GM21723 (cell line): ENCODE results near the gene CCL19.

Experiments
- ATAC-seq: cut with Tn5 transposase; IDR thresholded peaks from one replicate; pipeline ENCODE4 v1.9.1; 2021; ENCODE audit warnings: mild to moderate bottlenecking, moderate library complexity; ENCODE audit not compliant: unreplicated experiment

CCL19 gene

GRCh38 chr9:34664281-34665066 lies 26.6 kb downstream of the CCL19 start:
- ATAC-seq, result peak; percentile 53

GRCh38 chr9:34663303-34663605 lies 27.8 kb downstream of the CCL19 start:
- ATAC-seq, result no peak

GRCh38 chr9:34662526-34663302 lies 28.4 kb downstream of the CCL19 start, which contains the start of gene CCL27:
Gene CCL27 (minus strand): TSS chr9:34662657. CDS start chr9:34662633, 24 bp downstream.
- ATAC-seq, result no peak

- no peak for ATAC-seq
These were observed 31.4 kb downstream of the CCL19 start for GRCh38 chr9:34659592-34660253.

GRCh38 chr9:34658461-34658860 lies 32.6 kb downstream of the CCL19 start:
- ATAC-seq, result no peak

GRCh38 chr9:34656992-34657391 lies 34.1 kb downstream of the CCL19 start:
- no peak for ATAC-seq

- ATAC-seq, result no peak
These were observed 35.7 kb downstream of the CCL19 start for GRCh38 chr9:34655394-34655793.

GRCh38 chr9:34654323-34655051 lies 36.6 kb downstream of the CCL19 start:
- no peak for ATAC-seq

GRCh38 chr9:34653151-34654072 lies 37.7 kb downstream of the CCL19 start:
- ATAC-seq, result no peak

- no peak for ATAC-seq
These were observed 38.5 kb downstream of the CCL19 start for GRCh38 chr9:34652602-34653000.

- ATAC-seq, result peak; percentile 45
These were observed 39.0 kb downstream of the CCL19 start, which contains the start of gene IL11RA for GRCh38 chr9:34651876-34652601. Gene IL11RA (plus strand): TSS chr9:34652185. CDS start chr9:34655218, 3,033 bp downstream.

GRCh38 chr9:34651321-34651720 lies 39.8 kb downstream of the CCL19 start:
- no peak for ATAC-seq

GRCh38 chr9:34650816-34651215 lies 40.3 kb downstream of the CCL19 start:
- no peak for ATAC-seq

- ATAC-seq, result no peak
These were observed 42.4 kb downstream of the CCL19 start for GRCh38 chr9:34648673-34649072.

GRCh38 chr9:34647651-34648050 lies 43.4 kb downstream of the CCL19 start:
- no peak for ATAC-seq

GRCh38 chr9:34647084-34647403 lies 44.0 kb downstream of the CCL19 start:
- no peak for ATAC-seq

GRCh38 chr9:34646211-34647083 lies 44.6 kb downstream of the CCL19 start, which contains the start of gene GALT:
Gene GALT (plus strand): TSS chr9:34646675. CDS start chr9:34646705, 30 bp downstream.
- peak; percentile 89 for ATAC-seq

GRCh38 chr9:34644766-34645314 lies 46.2 kb downstream of the CCL19 start:
- no peak for ATAC-seq
